Central memory CD4-positive, alpha-beta T cell (primary cell): ENCODE data around the gene TRIML2.
"Not testable (repeated sequence)": the region's sequence is repeated elsewhere in the genome, so short reads cannot be mapped to it uniquely, and the experiment has no call there.

Experiments
- DNase-seq: peaks from one replicate; pipeline ENCODE4 v3.0.0; 2022

Gene TRIML2

GRCh38 chr4:188106454-188106853 is 2.9 kb downstream of the TRIML2 start:
- DNase-seq = no peak

GRCh38 chr4:188092824-188093223 is 16.6 kb downstream of the TRIML2 start:
- DNase-seq = no peak

- no peak for DNase-seq
Observed at GRCh38 chr4:188086858-188087257, 22.5 kb downstream of the TRIML2 start.

GRCh38 chr4:188082796-188083195 is 26.6 kb downstream of the TRIML2 start:
- DNase-seq = no peak

GRCh38 chr4:188078116-188078515 is 31.3 kb downstream of the TRIML2 start:
- DNase-seq = no peak

GRCh38 chr4:188076169-188076568 is 33.2 kb downstream of the TRIML2 start:
- DNase-seq = no peak

GRCh38 chr4:188061083-188061482 is 48.3 kb downstream of the TRIML2 start:
- no peak for DNase-seq

GRCh38 chr4:188053302-188053701 is 56.1 kb downstream of the TRIML2 start:
- DNase-seq = no peak

GRCh38 chr4:188046657-188047056 is 62.7 kb downstream of the TRIML2 start:
- DNase-seq = no peak

- not testable (repeated sequence) for DNase-seq
Observed at GRCh38 chr4:188045461-188045860, 63.9 kb downstream of the TRIML2 start.

GRCh38 chr4:188043154-188043553 is 66.2 kb downstream of the TRIML2 start:
- DNase-seq = no peak

- DNase-seq = no peak
Observed at GRCh38 chr4:188042191-188042590, 67.2 kb downstream of the TRIML2 start.

- DNase-seq = no peak
Observed at GRCh38 chr4:188041721-188042120, 67.7 kb downstream of the TRIML2 start.
